HepG2 (cell line): Measurements from ENCODE around the gene USP12. TPM values are rescaled to one million over a fixed set of nuclear protein-coding genes. Genes with fewer than 3 reads are reported as not detected.

ENCODE experiments used
- ATAC-seq: fragments of 200-7000 bp; cut with Tn5 transposase; 3 replicates; pipeline ENCODE4 v1.9.1; 2020; ENCODE audit warnings: mild to moderate bottlenecking, moderate library complexity
- BruUV-seq: library from RNA; stranded (reverse); fragments of 400-500 nt; replicated peaks from 2 replicates; lab custom pipeline; 2021; lab: Mats Ljungman, UMichigan
- CTCF ChIA-PET: fragments of 300-600 bp; formaldehyde crosslinking; extraction: SDS; loops from one replicate; lab custom pipeline; 2021; ENCODE audit warnings: low total read pairs, inconsistent platforms, low intra/inter-chr PET ratio; lab: Yijun Ruan, JAX
- POLR2A ChIA-PET: fragments of 350-600 bp; sonication (Branson Sonifier 250); formaldehyde crosslinking; loops from one replicate; lab custom pipeline; 2020; ENCODE audit warnings: antibody characterized with exemption, inconsistent platforms; lab: Yijun Ruan, JAX
- DNase-seq: peaks from one replicate; pipeline ENCODE4 v3.0.0-alpha.2; 2015; ENCODE audit warnings: low spot score
- FAIRE-seq: peaks from 3 replicates; lab custom pipeline; 2011; peaks lifted over from hg19 to GRCh38; lab: Jason Lieb, UNC
- H2AFZ ChIP-seq: one replicate; pipeline ENCODE4 v1.6.1; 2011; ENCODE audit warnings: low read length, inconsistent platforms
- H3K27ac ChIP-seq: fragments of 300-600 bp; 3 replicates; pipeline ENCODE4 v1.8.0; 2011; ENCODE audit warnings: mixed run types, mild to moderate bottlenecking, mixed read lengths, low read length, inconsistent platforms; ENCODE audit not compliant: insufficient read depth; ENCODE audit errors: extremely low read length
- H3K27me3 ChIP-seq, 2 experiments: fragments of 200-600 bp in 1 of 2; 2 replicates in 1 of 2; 3 replicates in 1 of 2; pipeline versions ENCODE4 v1.6.0 to v1.8.0; 2011; ENCODE audit warnings: low read length in 2 of 2, mild to moderate bottlenecking in 2 of 2, moderate library complexity in 2 of 2, inconsistent platforms in 1 of 2; ENCODE audit not compliant: insufficient read depth in 2 of 2, control insufficient read depth in 1 of 2
- H3K36me3 ChIP-seq, 2 experiments: fragments of 200-600 bp in 1 of 2; replicated peaks in 1 of 2; 2 replicates in 1 of 2; 3 replicates in 1 of 2; pipeline versions ENCODE4 v1.5.1 to v1.8.0; 2011; ENCODE audit warnings: low read length in 2 of 2, inconsistent platforms in 1 of 2; ENCODE audit not compliant: insufficient read depth in 2 of 2, control insufficient read depth in 1 of 2
- H3K4me1 ChIP-seq: 2 replicates; pipeline ENCODE4 v1.5.1; 2012; ENCODE audit warnings: low read length, inconsistent platforms; ENCODE audit not compliant: insufficient read depth
- H3K4me2 ChIP-seq: 2 replicates; pipeline ENCODE4 v1.6.0; 2011; ENCODE audit warnings: low read depth, low read length, inconsistent platforms
- H3K4me3 ChIP-seq, 3 experiments: fragments of 200-600 bp in 1 of 3; sonication (generic), shearing (Covaris generic) in 1 of 3; replicated peaks in 1 of 3; 2 replicates each; pipeline ENCODE4 v1.5.1; 2011 to 2016; ENCODE audit warnings: low read length in 3 of 3, inconsistent platforms in 2 of 3, low read depth in 2 of 3, mild to moderate bottlenecking in 2 of 3, control low read depth in 1 of 3, mixed read lengths in 1 of 3; ENCODE audit not compliant: insufficient read depth in 1 of 3
- H3K79me2 ChIP-seq: one replicate; pipeline ENCODE4 v1.6.1; 2011; ENCODE audit warnings: low read length, inconsistent platforms; ENCODE audit not compliant: insufficient read depth
- H3K9ac ChIP-seq: 2 replicates; pipeline ENCODE4 v1.6.0; 2011; ENCODE audit warnings: mild to moderate bottlenecking, low read depth, low read length, inconsistent platforms; ENCODE audit not compliant: insufficient read depth
- H3K9me3 ChIP-seq: 2 replicates; pipeline ENCODE4 v1.5.1; 2012; ENCODE audit warnings: mild to moderate bottlenecking, low read length
- H4K20me1 ChIP-seq: 2 replicates; pipeline ENCODE4 v1.6.0; 2011; ENCODE audit warnings: inconsistent platforms, mild to moderate bottlenecking, low read length, moderate library complexity; ENCODE audit not compliant: insufficient read depth
- NR2C2 ChIP-seq: sonication (generic); formaldehyde crosslinking; IDR thresholded peaks from 2 replicates; pipeline ENCODE4 v1.4.0; 2020; ENCODE audit warnings: missing genetic modification reagents, mild to moderate bottlenecking, moderate library complexity, borderline replicate concordance
- NR2F2 ChIP-seq: IDR thresholded peaks from 2 replicates; pipeline ENCODE4 v1.6.1; 2012; ENCODE audit warnings: low read depth, inconsistent platforms, borderline replicate concordance
- PAWR ChIP-seq: sonication (generic); formaldehyde crosslinking; IDR thresholded peaks from 2 replicates; pipeline ENCODE4 v1.4.0; 2020; ENCODE audit warnings: missing genetic modification reagents, mild to moderate bottlenecking, borderline replicate concordance
- PHB2 ChIP-seq: fragments of 450-650 bp; IDR thresholded peaks from 2 replicates; pipeline ENCODE4 v1.6.1; 2018; ENCODE audit not compliant: partially characterized antibody
- RCOR2 ChIP-seq: IDR thresholded peaks from 2 replicates; pipeline ENCODE4 v1.6.1; 2016; ENCODE audit warnings: missing biosample characterization, missing genetic modification reagents
- SATB2 ChIP-seq: sonication (generic); formaldehyde crosslinking; IDR thresholded peaks from 2 replicates; pipeline ENCODE4 v1.5.0; 2020; ENCODE audit warnings: missing genetic modification reagents
- TCF7L2 ChIP-seq: IDR thresholded peaks from 2 replicates; pipeline ENCODE4 v1.6.1; 2011; ENCODE audit warnings: mild to moderate bottlenecking, low read depth, low read length, moderate library complexity
- ZBTB7A ChIP-seq: sonication (generic); formaldehyde crosslinking; IDR thresholded peaks from 2 replicates; pipeline ENCODE4 v1.8.0; 2022; ENCODE audit warnings: mild to moderate bottlenecking, missing genetic modification reagents
- ZKSCAN5 ChIP-seq: sonication (generic); formaldehyde crosslinking; IDR thresholded peaks from 2 replicates; pipeline ENCODE4 v1.5.1; 2020; ENCODE audit warnings: mild to moderate bottlenecking, missing genetic modification reagents
- ZNF205 ChIP-seq: IDR thresholded peaks from 2 replicates; pipeline ENCODE4 v1.6.1; 2018; ENCODE audit warnings: missing biosample characterization, missing genetic modification reagents
- ZNF326 ChIP-seq: sonication (generic); formaldehyde crosslinking; IDR thresholded peaks from 2 replicates; pipeline ENCODE4 v1.4.0; 2020; ENCODE audit warnings: missing genetic modification reagents, borderline replicate concordance
- ZNF33B ChIP-seq: sonication (generic); formaldehyde crosslinking; IDR thresholded peaks from 2 replicates; pipeline ENCODE4 v1.5.1; 2020; ENCODE audit warnings: mild to moderate bottlenecking, missing genetic modification reagents
- WGBS: methylation state at CpG from one replicate; pipeline ENCODE4 v1.1.6; 2017; ENCODE audit warnings: low lambda C conversion rate; 5-methylcytosine and 5-hydroxymethylcytosine counted together
- in situ Hi-C: cut with HindIII; loops from 2 replicates; pipeline ENCODE4 v1.10.0; 2017; ENCODE audit warnings: low pct_unique_long_range_greater_than_20kb; ENCODE audit not compliant: extremely low pct_ligation_motif_present
- intact Hi-C: fragments of 100-400 bp; cut with micrococcal nuclease; formaldehyde crosslinking; loops from one replicate; pipeline ENCODE4 v1.10.0; 2022; ENCODE audit not compliant: unreplicated experiment
- polyA plus RNA-seq, 8 experiments: library from polyadenylated mRNA; depleted of rRNA in 3 of 8; stranded (reverse) in 7 of 8; unstranded in 1 of 8; fragments of >200 nt; fragmentation: Illumina TruSeq in 4 of 8; extraction: Trizol in 4 of 8; gene quantifications; 2 replicates each; pipeline versions ENCODE4 v1.2.1 to v1.2.3, GENCODE V29; 2011 to 2016; ENCODE audit warnings: low read depth in 4 of 8, missing spikeins in 1 of 8, mixed read lengths in 1 of 8; ENCODE audit not compliant: insufficient read depth in 1 of 8
- total RNA-seq, 5 experiments: library from RNA; depleted of rRNA; stranded (reverse); fragments of >200 nt; fragmentation: Illumina TruSeq; extraction: Trizol; gene quantifications; 2 replicates each; pipeline ENCODE4 v1.2.3, GENCODE V29; 2016; ENCODE audit warnings: low read depth in 1 of 5
- TF ChIP-seq, protein P1 (sequence below): sonication (generic); formaldehyde crosslinking; IDR thresholded peaks from 2 replicates; pipeline ENCODE4 v1.4.0; 2020; ENCODE audit warnings: missing genetic modification reagents, mild to moderate bottlenecking, borderline replicate concordance
- TF ChIP-seq, protein P2 (sequence below): sonication (generic); formaldehyde crosslinking; IDR thresholded peaks from 2 replicates; pipeline ENCODE4 v1.5.0; 2020; ENCODE audit warnings: missing genetic modification reagents, mild to moderate bottlenecking, borderline replicate concordance

Gene USP12
- total and polyA plus RNA-seq, 2 of the 13 experiments (the other 11 are each of a cell fraction or from before 2014, with no cell fraction given), result 9.8 to 19.5 TPM

DNA sequence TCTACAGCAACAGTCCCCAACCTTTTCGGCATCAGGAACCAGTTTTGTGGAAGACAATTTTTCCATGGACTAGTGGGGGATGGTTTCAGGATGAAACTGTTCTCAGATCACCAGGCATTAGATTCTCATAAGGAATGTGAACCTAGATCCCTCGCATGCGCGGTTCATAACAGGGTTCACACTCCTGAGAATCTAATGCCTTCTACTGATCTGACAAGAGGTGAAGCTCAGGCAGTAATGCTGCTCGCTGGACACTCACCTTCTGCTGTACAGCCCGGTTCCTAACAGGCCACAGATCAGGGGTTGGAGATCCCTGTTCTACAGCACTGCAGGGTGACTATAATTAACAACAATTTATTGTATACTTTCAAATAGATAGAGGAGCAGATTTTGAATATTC is 21.9 kb downstream of the USP12 start:
- H4K20me1 ChIP-seq, result 0 out of 2 replicates have a peak, but pooled peaks cover 5% of the 10 kb centered on the region
- intact Hi-C loops (no loop called here), in situ Hi-C loops (no loop called here)
- H3K27ac ChIP-seq, result no peak overlapping the region
- H2AFZ ChIP-seq, result no peak overlapping the region
- no TSS peak for BruUV-seq
- no peaks in the 10 kb centered on the region for H3K36me3 ChIP-seq
- ATAC-seq, result no peak
- no peaks in the 10 kb centered on the region for H3K27me3 ChIP-seq
- CTCF ChIA-PET, result no interaction called here
- DNase-seq, result no peak
- no peak overlapping the region for H3K9ac ChIP-seq
- no peak overlapping the region for H3K4me3 ChIP-seq
- peaks cover 15% of the 10 kb centered on the region for H3K4me1 ChIP-seq
- WGBS, result 88% methylated on average over 6 of the region's 6 CpGs
- no peak for TF ChIP-seq SATB2 (CRISPR knock-in tag)
- TF ChIP-seq ZKSCAN5 (CRISPR knock-in tag), result no peak
- no peak for TF ChIP-seq ZNF205 (CRISPR knock-in tag)
- no peak for TF ChIP-seq PAWR (CRISPR knock-in tag)
- no peak for TF ChIP-seq RCOR2 (CRISPR knock-in tag)
- no peak for TF ChIP-seq NR2F2
- no peak for TF ChIP-seq TCF7L2
- no peak for TF ChIP-seq ZBTB7A (CRISPR knock-in tag)
- TF ChIP-seq ZNF326 (CRISPR knock-in tag), result no peak
- TF ChIP-seq NR2C2 (CRISPR knock-in tag), result no peak
- TF ChIP-seq ZNF33B (CRISPR knock-in tag), result no peak
- TF ChIP-seq, protein P1, sequence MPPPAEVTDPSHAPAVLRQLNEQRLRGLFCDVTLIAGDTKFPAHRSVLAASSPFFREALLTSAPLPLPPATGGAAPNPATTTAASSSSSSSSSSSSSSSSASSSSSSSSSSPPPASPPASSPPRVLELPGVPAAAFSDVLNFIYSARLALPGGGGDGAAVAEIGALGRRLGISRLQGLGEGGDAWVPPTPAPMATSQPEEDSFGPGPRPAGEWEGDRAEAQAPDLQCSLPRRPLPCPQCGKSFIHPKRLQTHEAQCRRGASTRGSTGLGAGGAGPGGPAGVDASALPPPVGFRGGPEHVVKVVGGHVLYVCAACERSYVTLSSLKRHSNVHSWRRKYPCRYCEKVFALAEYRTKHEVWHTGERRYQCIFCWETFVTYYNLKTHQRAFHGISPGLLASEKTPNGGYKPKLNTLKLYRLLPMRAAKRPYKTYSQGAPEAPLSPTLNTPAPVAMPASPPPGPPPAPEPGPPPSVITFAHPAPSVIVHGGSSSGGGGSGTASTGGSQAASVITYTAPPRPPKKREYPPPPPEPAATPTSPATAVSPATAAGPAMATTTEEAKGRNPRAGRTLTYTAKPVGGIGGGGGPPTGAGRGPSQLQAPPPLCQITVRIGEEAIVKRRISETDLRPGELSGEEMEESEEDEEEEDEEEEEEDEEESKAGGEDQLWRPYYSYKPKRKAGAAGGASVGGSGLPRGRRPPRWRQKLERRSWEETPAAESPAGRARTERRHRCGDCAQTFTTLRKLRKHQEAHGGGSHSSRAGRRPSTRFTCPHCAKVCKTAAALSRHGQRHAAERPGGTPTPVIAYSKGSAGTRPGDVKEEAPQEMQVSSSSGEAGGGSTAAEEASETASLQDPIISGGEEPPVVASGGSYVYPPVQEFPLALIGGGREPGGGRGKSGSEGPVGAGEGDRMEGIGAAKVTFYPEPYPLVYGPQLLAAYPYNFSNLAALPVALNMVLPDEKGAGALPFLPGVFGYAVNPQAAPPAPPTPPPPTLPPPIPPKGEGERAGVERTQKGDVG, result no peak
- TF ChIP-seq, protein P2, sequence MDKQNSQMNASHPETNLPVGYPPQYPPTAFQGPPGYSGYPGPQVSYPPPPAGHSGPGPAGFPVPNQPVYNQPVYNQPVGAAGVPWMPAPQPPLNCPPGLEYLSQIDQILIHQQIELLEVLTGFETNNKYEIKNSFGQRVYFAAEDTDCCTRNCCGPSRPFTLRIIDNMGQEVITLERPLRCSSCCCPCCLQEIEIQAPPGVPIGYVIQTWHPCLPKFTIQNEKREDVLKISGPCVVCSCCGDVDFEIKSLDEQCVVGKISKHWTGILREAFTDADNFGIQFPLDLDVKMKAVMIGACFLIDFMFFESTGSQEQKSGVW (CRISPR knock-in tag), result no peak
- TF ChIP-seq PHB2, result no peak
- TF ChIP-seq, all 625 proteins: peak for 0
- Histone ChIP-seq H3K79me2 (peaks cover 85% of the 10 kb centered on the region), H3K4me2 (no peak overlapping the region), H3K9me3 (no peaks in the 10 kb centered on the region)
- no peak for FAIRE-seq
- POLR2A ChIA-PET, result no interaction called here
